Activated naive CD8-positive, alpha-beta T cell (primary cell): ENCODE measurements around the gene GDF9.

ENCODE experiments used
- H3K27ac Mint-ChIP-seq: one replicate; pipeline ENCODE4 v1.8.0; 2021; ENCODE audit warnings: mixed read lengths
- H3K27me3 Mint-ChIP-seq: one replicate; pipeline ENCODE4 v1.8.0; 2021; ENCODE audit warnings: mixed read lengths
- H3K36me3 Mint-ChIP-seq: one replicate; pipeline ENCODE4 v1.8.0; 2021; ENCODE audit warnings: mixed read lengths
- H3K4me1 Mint-ChIP-seq: one replicate; pipeline ENCODE4 v1.8.0; 2021; ENCODE audit warnings: low read depth, mixed read lengths
- H3K4me3 Mint-ChIP-seq: one replicate; pipeline ENCODE4 v1.8.0; 2021; ENCODE audit warnings: mild to moderate bottlenecking, mixed read lengths
- H3K9me3 Mint-ChIP-seq: one replicate; pipeline ENCODE4 v1.8.0; 2021; ENCODE audit warnings: low read depth, mixed read lengths

The GDF9 gene, protein sequence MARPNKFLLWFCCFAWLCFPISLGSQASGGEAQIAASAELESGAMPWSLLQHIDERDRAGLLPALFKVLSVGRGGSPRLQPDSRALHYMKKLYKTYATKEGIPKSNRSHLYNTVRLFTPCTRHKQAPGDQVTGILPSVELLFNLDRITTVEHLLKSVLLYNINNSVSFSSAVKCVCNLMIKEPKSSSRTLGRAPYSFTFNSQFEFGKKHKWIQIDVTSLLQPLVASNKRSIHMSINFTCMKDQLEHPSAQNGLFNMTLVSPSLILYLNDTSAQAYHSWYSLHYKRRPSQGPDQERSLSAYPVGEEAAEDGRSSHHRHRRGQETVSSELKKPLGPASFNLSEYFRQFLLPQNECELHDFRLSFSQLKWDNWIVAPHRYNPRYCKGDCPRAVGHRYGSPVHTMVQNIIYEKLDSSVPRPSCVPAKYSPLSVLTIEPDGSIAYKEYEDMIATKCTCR

DNA sequence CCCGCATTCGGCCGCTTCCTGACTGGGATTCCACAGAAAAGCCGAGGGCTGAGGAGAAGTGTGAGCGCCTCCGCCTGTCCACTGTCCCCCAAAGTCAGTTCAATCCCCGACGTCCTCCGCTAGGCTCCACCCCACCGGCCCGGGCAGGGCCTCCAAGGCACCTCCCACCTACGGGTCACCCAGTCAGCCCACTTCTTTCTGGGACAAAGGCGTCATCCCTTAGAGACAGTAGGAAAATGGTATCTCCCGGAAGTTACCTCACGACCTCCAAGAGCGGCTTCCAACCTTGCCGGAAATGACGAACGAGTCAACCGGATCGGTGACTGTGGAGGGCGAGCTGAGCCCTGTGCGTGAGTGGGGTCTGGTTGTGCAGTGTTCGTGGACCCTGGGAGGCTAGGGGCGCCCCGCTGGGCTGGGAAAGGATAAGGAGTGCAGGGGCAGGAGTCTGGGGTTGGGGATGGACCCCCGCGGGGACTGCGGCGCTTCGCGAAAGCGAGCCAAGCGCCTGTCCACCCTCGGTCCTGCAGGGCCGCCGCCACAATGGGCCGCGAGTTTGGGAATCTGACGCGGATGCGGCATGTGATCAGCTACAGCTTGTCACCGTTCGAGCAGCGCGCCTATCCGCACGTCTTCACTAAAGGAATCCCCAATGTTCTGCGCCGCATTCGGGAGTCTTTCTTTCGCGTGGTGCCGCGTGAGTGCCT lies at the start of gene GDF9, which contains the start of gene UQCRQ:
GDF9 (minus strand) TSS at position 128 of the 704 bp plus-strand sequence. CDS start 1,936 bp downstream, outside the sequence.
UQCRQ (plus strand) TSS at position 301 of the 704 bp plus-strand sequence; CDS start at position 541, 240 bp downstream.
- H3K4me3 Mint-ChIP-seq, result peak within 1 kb of the TSS; percentile 100
- peaks cover 28% of the 10 kb centered on the region for H3K4me1 Mint-ChIP-seq
- H3K36me3 Mint-ChIP-seq, result peaks cover 10% of the 10 kb centered on the region
- no peaks in the 10 kb centered on the region for H3K27me3 Mint-ChIP-seq
- H3K27ac Mint-ChIP-seq, result peak within 1 kb of the TSS; percentile 100
- no peaks in the 10 kb centered on the region for H3K9me3 Mint-ChIP-seq

GRCh38 chr5:132915681-132916080 lies 49.4 kb upstream of the GDF9 start:
- no peak overlapping the region for H3K4me3 Mint-ChIP-seq
- peaks cover 6% of the 10 kb centered on the region for H3K36me3 Mint-ChIP-seq
- H3K27ac Mint-ChIP-seq, result no peak overlapping the region
- peaks cover 3% of the 10 kb centered on the region for H3K4me1 Mint-ChIP-seq
- no peaks in the 10 kb centered on the region for H3K9me3 Mint-ChIP-seq
- no peaks in the 10 kb centered on the region for H3K27me3 Mint-ChIP-seq

DNA sequence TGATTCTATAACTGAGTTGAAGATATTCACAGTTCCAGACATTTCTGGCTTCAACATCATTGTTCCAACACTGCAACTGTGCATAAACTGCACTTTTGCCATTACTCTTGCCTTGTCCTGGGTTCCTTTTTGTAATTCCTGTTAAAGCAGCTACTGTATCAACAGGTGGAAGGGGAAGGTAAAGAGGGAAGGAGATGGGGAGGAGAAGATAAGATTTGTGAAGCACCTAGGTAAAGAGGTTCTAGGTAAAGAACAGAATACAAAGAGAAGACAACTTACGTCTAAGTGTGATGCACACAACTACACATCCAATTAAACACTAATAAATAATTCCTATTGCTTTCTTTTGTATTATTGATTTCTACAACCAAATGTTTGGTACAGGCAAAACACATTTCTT lies 43.4 kb upstream of the GDF9 start:
- H3K27me3 Mint-ChIP-seq, result no peaks in the 10 kb centered on the region
- no peak overlapping the region for H3K4me3 Mint-ChIP-seq
- H3K36me3 Mint-ChIP-seq, result peaks cover 9% of the 10 kb centered on the region
- no peak overlapping the region for H3K27ac Mint-ChIP-seq
- no peaks in the 10 kb centered on the region for H3K9me3 Mint-ChIP-seq
- H3K4me1 Mint-ChIP-seq, result peaks cover 5% of the 10 kb centered on the region

- Mint-ChIP-seq H3K4me3 (no peak overlapping the region), H3K4me1 (peaks cover 5% of the 10 kb centered on the region), H3K27me3 (no peaks in the 10 kb centered on the region), H3K36me3 (peaks cover 8% of the 10 kb centered on the region), H3K27ac (no peak overlapping the region), H3K9me3 (no peaks in the 10 kb centered on the region)
Observed at GRCh38 chr5:132907161-132907560, 40.9 kb upstream of the GDF9 start.

GRCh38 chr5:132905938-132906337 lies 39.7 kb upstream of the GDF9 start:
- Mint-ChIP-seq H3K27ac (no peak overlapping the region), H3K36me3 (peaks cover 5% of the 10 kb centered on the region)

GRCh38 chr5:132901730-132902129 lies 35.5 kb upstream of the GDF9 start:
- H3K27ac Mint-ChIP-seq, result no peak overlapping the region
- H3K4me3 Mint-ChIP-seq, result no peak overlapping the region
- H3K9me3 Mint-ChIP-seq, result no peaks in the 10 kb centered on the region
- peaks cover 2% of the 10 kb centered on the region for H3K36me3 Mint-ChIP-seq
- H3K4me1 Mint-ChIP-seq, result peaks cover 3% of the 10 kb centered on the region
- H3K27me3 Mint-ChIP-seq, result no peaks in the 10 kb centered on the region

More at GRCh38 chr5:132905938-132906337, 39.7 kb upstream of the GDF9 start:
- Mint-ChIP-seq H3K4me1 (peaks cover 5% of the 10 kb centered on the region), H3K4me3 (no peak overlapping the region), H3K27me3 (no peaks in the 10 kb centered on the region), H3K9me3 (no peaks in the 10 kb centered on the region)

GRCh38 chr5:132901036-132901435 lies 34.8 kb upstream of the GDF9 start:
- Mint-ChIP-seq H3K4me1 (peaks cover 3% of the 10 kb centered on the region), H3K27ac (no peak overlapping the region), H3K27me3 (no peaks in the 10 kb centered on the region), H3K9me3 (no peaks in the 10 kb centered on the region), H3K36me3 (peaks cover 5% of the 10 kb centered on the region), H3K4me3 (no peak overlapping the region)

DNA sequence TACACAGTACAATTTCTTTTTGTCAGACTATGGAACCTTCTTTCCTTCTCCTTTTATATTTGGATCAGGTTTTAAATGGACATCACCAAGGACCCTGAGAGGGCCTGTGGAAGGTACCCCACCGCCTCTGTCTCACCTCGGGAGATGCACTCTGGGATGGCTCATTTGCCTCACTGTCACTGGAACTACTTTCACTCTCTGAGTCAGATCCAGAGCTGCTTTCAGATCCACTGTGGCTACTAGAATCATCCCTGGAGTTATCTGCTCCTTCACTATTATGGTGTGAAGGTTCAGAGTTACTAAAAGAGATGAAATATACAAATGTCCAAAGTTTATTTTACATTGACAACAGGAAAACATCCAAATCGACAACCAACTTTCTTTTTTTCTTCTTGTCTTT lies 31.8 kb upstream of the GDF9 start:
- no peaks in the 10 kb centered on the region for H3K4me1 Mint-ChIP-seq
- no peak overlapping the region for H3K27ac Mint-ChIP-seq
- H3K27me3 Mint-ChIP-seq, result no peaks in the 10 kb centered on the region
- no peaks in the 10 kb centered on the region for H3K9me3 Mint-ChIP-seq
- no peak overlapping the region for H3K4me3 Mint-ChIP-seq
- H3K36me3 Mint-ChIP-seq, result peaks cover 5% of the 10 kb centered on the region

GRCh38 chr5:132896685-132897084 lies 30.4 kb upstream of the GDF9 start:
- Mint-ChIP-seq H3K36me3 (peaks cover 5% of the 10 kb centered on the region), H3K9me3 (no peaks in the 10 kb centered on the region), H3K4me1 (no peaks in the 10 kb centered on the region), H3K27ac (peak overlapping the region; percentile 4), H3K4me3 (no peak overlapping the region), H3K27me3 (no peaks in the 10 kb centered on the region)

GRCh38 chr5:132895719-132896305 lies 29.5 kb upstream of the GDF9 start:
- Mint-ChIP-seq H3K27me3 (no peaks in the 10 kb centered on the region), H3K4me3 (no peak overlapping the region), H3K27ac (no peak overlapping the region), H3K4me1 (no peaks in the 10 kb centered on the region), H3K9me3 (no peaks in the 10 kb centered on the region), H3K36me3 (peaks cover 5% of the 10 kb centered on the region)

GRCh38 chr5:132890817-132891216 lies 24.5 kb upstream of the GDF9 start:
- Mint-ChIP-seq H3K4me3 (no peak overlapping the region), H3K27ac (no peak overlapping the region), H3K27me3 (no peaks in the 10 kb centered on the region), H3K9me3 (no peaks in the 10 kb centered on the region), H3K4me1 (peaks cover 2% of the 10 kb centered on the region), H3K36me3 (peaks cover 2% of the 10 kb centered on the region)

- Mint-ChIP-seq H3K4me3 (no peak overlapping the region), H3K36me3 (no peaks in the 10 kb centered on the region), H3K4me1 (peaks cover 4% of the 10 kb centered on the region), H3K27ac (no peak overlapping the region), H3K9me3 (no peaks in the 10 kb centered on the region), H3K27me3 (no peaks in the 10 kb centered on the region)
Observed at GRCh38 chr5:132889501-132889900, 23.2 kb upstream of the GDF9 start.

DNA sequence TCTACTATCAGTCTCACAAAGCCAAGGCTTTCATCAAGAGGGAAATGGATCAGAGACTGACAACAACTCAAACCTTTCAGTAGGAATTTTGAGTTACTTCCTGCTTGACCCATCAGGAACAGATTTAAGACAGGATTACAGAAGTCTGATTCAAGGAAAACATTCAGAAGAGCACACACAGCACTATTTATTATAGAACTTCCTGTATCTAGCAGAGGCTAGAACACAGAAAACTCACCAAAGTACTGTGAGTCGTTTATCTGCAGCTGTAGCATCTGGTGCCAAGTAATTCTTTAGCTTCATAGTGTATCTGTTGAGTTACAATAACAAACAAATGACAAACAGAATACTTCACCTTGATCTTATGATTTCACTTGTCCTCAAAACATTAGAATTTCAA lies 21.0 kb upstream of the GDF9 start:
- Mint-ChIP-seq H3K27ac (peak overlapping the region; percentile 6), H3K36me3 (no peaks in the 10 kb centered on the region), H3K27me3 (no peaks in the 10 kb centered on the region)

DNA sequence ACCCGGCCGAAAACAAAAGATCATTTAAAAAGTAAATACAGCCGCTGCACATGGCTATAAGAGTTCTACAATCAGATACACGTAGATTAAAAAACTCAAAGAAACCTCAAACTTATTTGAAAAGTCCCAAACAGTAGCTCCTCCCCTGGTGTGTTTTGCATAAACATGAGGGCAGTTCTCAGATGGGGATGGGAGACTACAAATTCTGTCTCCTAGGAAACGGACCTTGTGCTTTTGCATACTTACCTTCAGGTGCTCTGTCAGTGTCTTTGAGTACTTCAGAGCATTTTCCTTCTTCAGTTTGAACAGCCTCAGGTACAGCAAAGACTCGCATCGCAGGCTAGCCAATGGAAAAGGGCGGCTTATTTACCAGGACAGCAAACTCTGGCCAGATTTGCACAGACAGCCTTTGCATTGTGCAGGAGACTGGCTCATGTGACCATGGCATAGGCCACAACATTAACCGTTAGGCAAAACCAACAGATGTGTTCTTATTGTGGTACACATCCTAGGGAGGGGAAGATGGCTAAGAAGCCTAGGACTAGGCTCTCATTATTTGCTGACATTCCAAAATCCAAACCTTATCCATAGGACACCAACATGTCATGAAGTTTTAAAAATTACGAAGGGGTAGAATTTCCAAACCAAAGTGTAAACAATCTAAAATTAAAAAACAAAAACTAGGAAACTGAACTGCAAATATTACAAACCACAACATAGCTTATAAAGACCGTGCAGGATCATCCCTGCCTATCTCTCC lies 20.0 kb upstream of the GDF9 start:
- no peaks in the 10 kb centered on the region for H3K27me3 Mint-ChIP-seq
- no peaks in the 10 kb centered on the region for H3K36me3 Mint-ChIP-seq
- peak overlapping the region; percentile 8 for H3K27ac Mint-ChIP-seq
- H3K4me3 Mint-ChIP-seq, result no peak overlapping the region
- no peaks in the 10 kb centered on the region for H3K9me3 Mint-ChIP-seq
- peaks cover 4% of the 10 kb centered on the region for H3K4me1 Mint-ChIP-seq

More for the DNA sequence above, 21.0 kb upstream of the GDF9 start:
- Mint-ChIP-seq H3K4me1 (peaks cover 4% of the 10 kb centered on the region), H3K4me3 (no peak overlapping the region), H3K9me3 (no peaks in the 10 kb centered on the region)
